IPS-NIHi11 (cell line): ENCODE results near the gene ABI3.

Experiments used
- DNase-seq: peaks from one replicate; pipeline ENCODE4 v3.0.0; 2012; ENCODE audit warnings: mixed read lengths, low spot score

ABI3 gene

DNA sequence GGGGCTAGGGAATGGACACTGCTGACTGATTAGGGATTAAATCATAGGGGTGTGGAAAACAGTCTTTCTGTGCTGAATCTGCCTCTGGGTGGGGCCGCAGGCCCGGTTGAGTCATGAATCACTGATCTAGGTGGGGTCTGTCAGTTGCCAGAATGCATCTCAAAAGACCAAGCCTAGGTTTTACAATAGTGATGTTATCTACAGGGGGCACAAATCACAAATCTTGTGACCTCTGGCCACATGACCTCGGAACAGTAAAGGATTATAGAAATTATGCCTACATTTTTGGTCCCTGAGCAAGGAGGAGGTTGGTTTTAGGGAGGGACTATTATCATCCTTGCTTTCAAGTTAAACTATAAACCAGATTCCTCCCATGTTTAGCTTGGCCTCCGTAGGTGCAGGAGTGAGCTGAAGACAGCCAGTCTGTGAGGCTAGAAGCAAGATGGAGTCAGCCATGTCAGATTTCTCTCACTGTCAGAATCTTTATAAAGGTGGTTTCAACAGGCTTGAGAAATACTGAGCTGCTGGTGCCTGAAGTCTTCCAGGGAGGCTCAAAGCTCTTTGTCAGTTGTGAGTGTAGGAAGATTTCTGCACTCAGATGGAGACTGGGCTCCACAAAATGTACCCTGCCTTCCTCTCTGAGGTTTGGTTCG is 13.0 kb upstream of the ABI3 start:
- no peak for DNase-seq

DNA sequence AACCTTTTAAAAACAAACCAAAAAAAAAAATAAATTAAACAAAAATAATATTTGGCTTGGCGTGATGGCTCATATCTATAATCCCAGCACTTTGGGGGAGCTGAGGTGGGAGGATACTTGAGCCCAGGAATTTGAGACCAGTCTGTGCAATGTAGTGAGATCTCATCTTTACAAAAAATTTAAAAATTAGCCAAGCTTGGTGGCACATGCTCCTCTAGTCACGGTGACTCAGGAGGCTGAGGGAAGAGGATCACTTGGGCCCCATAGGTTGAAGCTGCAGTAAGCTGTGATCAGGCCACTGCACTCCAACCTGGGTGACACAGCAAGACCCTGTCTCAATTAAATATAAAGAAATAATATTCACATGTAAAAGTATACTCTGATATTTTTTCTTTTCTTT is 12.3 kb upstream of the ABI3 start:
- no peak for DNase-seq

DNA sequence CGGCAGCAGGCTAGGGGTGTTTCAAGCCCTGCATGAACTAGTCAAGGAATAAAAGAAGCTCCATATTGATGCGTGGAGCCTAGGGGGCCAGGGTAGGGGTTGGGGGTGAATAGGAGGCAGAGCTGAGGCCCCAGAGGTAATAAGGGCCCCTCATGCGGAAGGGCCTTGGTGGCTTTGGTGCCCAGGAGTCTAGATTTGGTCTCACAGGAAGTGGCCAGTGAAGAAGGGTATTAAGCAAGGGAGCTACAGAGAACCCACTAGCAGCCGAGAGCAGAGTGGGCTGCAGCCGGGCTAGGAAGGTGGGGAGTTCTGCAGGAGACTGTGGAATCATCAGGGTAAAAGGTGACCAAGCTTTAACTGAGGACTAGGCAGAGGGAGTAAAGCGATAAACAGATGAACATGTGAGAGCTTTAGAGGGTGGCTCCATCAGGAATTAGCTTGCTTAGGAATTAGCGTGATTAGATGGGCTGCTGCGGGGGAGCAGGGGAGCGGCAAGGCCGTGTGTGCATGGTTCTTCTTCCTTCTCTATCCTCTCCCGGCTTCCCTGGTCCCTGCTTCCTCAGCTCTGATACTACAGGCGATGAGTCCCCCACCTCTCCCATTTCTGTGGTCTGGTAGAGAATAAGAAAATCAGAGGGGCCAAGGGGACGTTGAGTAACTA is 10.0 kb upstream of the ABI3 start:
- no peak for DNase-seq

- no peak for DNase-seq
Measured at GRCh38 chr17:49201481-49201927, 9.0 kb upstream of the ABI3 start.

- DNase-seq: no peak
Measured at GRCh38 chr17:49203796-49204195, 6.7 kb upstream of the ABI3 start.

DNA sequence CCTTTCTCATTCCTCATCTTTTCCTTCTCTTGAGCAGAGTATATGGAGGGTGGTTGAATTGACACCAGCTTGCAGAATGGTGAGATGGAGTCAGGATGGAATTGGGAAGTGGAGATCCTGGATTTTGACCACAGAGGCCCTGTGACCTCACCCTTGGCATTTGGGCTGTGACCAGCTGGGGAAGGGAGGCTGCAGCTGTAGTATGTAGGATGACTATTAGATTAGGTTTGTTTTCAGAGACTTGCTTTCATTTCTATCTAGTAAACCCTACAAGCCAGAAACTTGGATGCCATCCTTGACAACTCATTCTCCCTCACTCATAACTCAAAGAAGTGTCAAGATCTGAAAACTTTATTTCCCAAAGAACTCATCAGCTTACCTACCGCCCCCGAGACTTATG is 6.0 kb upstream of the ABI3 start:
- DNase-seq: no peak

- DNase-seq: no peak
Measured at GRCh38 chr17:49209061-49209571, 1.4 kb upstream of the ABI3 start.

DNA sequence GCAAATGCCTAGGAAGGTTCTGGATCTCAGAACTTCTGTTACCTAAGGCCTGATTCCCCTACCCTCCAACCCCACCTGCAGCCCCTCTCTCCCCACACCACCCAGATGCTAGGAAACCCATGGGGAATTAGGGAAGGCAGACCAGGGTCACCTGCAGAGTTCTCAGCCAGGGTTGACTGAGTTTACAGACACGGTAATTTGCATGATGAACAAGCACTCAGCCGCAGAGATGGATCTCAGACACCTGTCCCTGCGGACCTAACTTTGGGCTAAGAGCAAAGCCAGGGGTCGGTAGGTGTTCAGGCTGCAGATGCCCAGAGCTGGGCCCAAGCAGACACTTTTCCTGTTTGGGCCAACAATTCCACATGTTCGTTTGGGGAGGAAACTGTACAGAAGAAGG is 2.9 kb downstream of the ABI3 start:
- no peak for DNase-seq

GRCh38 chr17:49213847-49214246 is 3.3 kb downstream of the ABI3 start:
- DNase-seq: no peak

DNA sequence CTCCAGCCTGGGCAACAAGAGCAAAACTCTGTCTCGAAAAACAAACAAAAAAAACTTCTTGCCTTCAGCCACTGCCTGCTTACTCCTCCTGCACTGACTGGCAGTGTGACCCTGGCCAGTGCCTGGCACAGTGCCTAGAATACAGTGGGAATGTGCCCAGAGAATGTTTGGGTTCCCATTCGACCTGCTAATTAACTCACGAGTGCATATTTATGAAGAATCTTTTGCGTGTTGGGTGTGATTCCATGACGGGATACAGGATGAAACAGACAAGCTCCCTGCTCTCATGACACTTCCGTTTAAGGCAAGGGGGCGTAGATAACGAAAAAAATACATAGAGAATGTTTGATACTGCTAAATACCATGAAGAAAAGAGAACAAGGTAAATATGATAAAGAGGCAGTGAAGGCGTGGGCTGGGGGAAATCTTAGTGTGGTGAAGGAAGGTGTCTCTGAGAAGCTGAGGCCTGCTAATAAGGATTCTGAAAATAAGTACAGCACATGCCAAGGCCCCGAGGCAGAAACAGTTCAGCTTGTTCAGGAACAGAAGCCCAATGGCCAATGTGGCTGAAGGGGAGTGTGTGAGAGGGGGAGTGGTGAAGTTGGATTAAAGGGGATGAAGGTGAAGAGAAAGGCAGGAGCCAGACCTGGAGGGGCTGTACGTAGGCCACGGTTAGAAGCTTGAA is 4.3 kb downstream of the ABI3 start:
- DNase-seq: no peak

DNA sequence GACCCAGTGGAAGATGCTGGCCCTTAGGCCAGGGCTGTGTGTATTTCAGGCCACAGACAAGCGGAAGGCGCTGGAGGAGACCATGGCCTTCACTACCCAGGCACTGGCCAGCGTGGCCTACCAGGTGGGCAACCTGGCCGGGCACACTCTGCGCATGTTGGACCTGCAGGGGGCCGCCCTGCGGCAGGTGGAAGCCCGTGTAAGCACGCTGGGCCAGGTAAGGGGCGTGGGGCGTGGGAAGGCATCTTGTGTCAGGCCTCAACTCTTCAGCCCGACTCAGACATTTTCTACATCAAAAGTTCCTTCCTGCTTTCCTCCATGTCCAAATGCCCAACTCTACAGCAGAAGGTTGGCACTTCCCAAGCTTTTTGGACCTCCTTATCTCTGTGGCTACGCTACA is 6.0 kb downstream of the ABI3 start:
- DNase-seq: no peak

DNA sequence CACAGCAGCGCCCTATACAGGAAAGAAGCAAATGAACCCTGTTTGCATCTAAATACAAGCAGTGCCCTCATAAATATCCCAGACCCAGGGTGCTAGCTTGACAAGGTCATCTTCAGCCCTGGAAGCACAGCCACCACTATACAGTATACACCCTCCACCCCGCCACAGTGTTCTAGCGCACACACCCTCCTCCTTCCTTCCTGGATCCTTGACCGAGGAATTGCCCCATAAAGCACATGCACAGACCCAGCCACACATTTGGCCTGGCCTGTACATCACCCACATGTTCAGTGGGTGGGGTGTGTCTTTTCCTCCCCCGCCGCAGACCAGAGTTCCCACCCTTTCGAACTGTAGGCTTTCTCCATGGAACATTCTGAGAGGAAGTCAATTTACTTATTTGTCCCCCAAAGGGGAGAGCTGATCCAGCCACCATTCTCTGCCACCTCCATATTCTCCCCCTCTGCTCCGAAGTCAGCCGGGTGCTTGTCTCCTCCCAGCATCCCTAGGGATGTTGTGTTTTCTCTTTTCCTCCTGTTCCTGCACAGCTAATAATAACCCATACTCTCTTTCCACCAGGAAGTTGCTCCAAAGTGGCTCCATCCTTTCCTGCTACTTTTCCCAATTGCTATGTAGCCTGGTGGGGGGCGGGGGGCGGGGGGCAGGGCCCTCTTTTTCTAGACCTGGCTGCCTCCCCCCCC is 6.6 kb downstream of the ABI3 start:
- DNase-seq: no peak

- DNase-seq: peak; percentile 36
Measured at GRCh38 chr17:49217651-49218413, 7.3 kb downstream of the ABI3 start.

GRCh38 chr17:49218941-49219913 is 8.7 kb downstream of the ABI3 start:
- DNase-seq: peak; percentile 82

GRCh38 chr17:49219987-49220386 is 9.5 kb downstream of the ABI3 start:
- no peak for DNase-seq

GRCh38 chr17:49223168-49223516 is 12.6 kb downstream of the ABI3 start:
- no peak for DNase-seq

GRCh38 chr17:49223517-49224197 is 13.2 kb downstream of the ABI3 start:
- peak; percentile 89 for DNase-seq

GRCh38 chr17:49224198-49224996 is 13.9 kb downstream of the ABI3 start:
- peak; percentile 56 for DNase-seq

GRCh38 chr17:49224997-49225337 is 14.5 kb downstream of the ABI3 start:
- DNase-seq: no peak
